Right ventricle myocardium inferior (tissue), 1 donor: Measurements from ENCODE around the gene UBAC1. TPM values are rescaled to one million over a fixed set of nuclear protein-coding genes. Genes with fewer than 3 reads are reported as not detected.
"Not testable (repeated sequence)": the region's sequence is repeated elsewhere in the genome, so short reads cannot be mapped to it uniquely, and the experiment has no call there.

Experiments used
- ATAC-seq: fragments of 200-7000 bp; cut with Tn5 transposase; one replicate; pipeline ENCODE4 v1.9.1; 2020; ENCODE audit warnings: mild to moderate bottlenecking, moderate library complexity
- DNase-seq: peaks from one replicate; pipeline ENCODE4 v3.0.0; 2021; ENCODE audit errors: missing footprints
- intact Hi-C: fragments of 100-400 bp; cut with DNase I; formaldehyde crosslinking; loops from one replicate; pipeline ENCODE4 v1.11.0; 2022
- total RNA-seq: library from RNA; stranded (reverse); fragmentation: NEBNext Ultra II Directional; extraction: Animal tissue kit (Norgen Biotek cat#: 25700); gene quantifications from one replicate; pipeline ENCODE4 v1.2.1, GENCODE V29; 2021
- donor health status: DM: no; HTN: yes; CAD: no; lungs with severe emphysema.

Gene UBAC1
- total RNA-seq, 1 donor from 2014 or later, result 119 TPM

DNA sequence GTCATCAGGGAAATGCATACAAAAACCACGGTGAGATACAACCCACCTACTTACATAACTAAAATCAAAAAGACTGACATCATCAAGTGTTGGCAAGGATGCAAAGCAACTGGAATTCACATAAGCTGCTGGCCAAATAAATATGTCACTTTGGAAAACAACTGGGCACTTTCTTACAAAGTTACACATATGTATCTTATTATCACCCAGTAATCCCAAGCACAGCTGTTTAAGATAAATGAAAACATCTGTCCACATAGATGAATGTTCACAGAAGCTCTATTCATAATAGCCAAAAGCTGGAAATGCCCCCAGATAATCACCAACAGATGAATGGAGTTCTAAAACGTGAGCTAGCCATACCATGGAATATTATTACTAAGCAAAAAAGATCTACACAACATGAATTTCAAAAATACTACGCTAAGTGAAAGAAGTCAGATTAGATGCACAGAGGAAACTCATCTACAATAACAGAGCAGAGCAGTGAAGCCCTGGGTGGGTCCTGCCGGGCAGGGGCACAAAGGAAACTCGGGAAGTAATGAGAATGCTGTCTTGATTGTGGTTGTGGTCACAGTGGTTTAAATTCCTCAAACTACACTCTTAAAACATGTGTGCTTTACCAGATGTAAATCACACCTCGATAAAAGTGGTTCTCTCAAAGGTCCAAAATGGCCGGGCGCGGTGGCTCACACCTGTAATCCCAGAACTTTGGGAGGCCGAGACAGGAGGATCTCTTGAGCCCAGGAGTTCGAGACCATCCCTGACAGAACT, 62.4 kb downstream of the UBAC1 start:
- ATAC-seq, result peak; percentile 27
- no peak for DNase-seq
- intact Hi-C loops, result no loop called here

DNA sequence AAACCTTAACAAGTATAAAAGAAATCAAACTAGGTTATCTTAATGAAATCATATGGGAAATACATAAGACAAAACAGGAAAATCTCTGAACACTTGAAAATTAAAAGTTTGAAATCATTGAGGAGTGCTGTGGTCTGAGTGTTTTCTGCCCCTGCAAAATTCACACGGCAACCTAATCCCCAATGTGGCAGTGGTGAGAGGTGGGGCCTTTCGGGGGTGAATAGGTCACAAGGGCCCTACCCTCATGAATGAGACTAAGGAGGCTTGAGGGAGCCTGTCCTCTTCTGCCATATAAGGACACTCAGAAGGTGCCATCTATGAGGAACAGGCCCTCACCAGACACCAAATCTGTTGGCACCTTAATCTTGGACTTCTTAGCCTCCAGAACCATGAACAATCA, 64.5 kb downstream of the UBAC1 start:
- DNase-seq (no peak), ATAC-seq (no peak)
- intact Hi-C loops, result no loop called here

DNA sequence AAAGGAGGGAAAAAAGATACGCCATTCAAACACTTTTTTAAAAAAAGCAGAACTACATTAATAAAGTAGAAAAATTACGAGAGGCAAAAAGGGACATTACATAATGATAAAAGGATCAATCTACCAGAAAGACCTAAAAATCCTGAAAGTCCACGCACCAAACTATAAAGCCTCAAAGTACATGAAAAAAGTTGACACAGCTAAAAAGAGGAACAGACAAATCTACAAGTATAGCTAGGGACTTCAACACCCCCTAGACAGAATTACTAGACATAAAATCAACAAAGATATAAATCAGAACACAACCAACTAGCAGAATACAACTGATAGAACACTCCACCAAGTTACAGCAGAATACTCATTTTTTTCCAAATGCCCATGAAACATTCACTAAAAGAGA, 65.0 kb downstream of the UBAC1 start:
- DNase-seq (no peak), ATAC-seq (no peak)
- intact Hi-C loops, result no loop called here

DNA sequence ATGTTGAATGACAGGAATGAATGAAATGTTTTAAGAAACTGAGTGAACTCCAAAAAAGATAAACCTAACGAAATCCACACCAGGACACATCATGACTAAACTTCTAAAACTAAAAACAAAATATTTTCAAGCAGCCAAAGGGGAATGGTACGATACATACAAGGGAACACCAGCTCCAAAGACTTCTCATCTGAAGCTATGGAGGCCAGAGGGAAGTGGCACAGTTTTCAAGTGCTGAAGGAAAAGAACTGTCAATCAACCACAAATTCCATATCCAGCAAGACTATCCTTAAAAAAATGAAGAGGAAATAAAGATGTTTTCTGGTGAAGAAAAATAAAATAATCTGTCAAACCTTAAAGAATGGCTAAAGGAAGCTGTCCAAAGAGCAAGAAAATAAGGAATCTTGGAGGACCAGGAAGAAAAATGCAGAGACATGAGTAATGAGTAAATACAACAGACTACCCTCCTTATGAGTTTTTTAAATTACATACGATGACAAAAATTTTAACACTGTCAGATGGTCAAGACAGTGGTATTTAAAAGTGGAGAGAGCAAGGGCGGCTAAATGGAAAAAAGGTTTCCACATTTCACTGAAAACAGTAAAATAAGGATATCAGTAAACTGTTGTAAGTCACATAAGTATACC, 65.8 kb downstream of the UBAC1 start:
- intact Hi-C loops, result no loop called here
- ATAC-seq (no peak), DNase-seq (no peak)

DNA sequence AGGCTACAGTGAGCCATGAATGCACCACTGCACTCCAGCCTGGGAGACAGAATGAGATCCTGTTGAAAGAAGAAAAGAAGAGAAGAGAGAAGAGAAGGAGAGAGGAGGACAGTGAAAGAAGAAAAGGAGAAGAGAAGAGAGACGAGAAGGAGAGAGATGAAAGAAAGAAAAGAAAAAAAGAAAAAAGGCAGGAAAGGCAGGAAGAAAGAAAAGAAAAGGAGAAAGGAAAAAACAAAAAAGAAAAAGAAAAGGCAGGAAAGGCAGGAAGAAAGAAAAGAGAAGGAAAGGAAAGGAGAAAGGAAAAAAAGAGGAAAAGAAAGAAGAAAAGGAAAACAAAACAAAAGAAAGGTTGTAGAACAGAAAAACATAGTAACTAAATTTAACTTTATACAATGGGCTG, 68.1 kb downstream of the UBAC1 start:
- intact Hi-C loops, result no loop called here
- ATAC-seq (no peak), DNase-seq (no peak)

DNA sequence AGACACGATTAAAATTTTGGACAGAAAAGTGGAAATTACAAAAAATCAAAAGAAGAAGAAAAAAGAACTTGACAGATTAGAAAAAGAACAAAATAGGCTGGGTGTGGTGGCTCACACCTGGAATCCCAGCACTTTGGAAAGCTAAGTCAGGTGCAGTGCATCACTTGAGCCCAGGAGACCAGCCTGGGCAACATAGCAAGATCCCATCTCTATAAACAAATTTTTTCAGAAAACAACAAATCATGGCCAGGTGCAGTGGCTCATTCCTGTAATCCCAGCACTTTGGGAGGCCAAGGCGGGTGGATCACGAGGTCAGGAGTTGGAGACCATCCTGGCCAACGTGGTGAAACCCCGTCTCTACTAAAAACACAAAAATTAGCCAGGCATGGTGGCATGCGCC, 68.8 kb downstream of the UBAC1 start:
- intact Hi-C loops, ATAC-seq, DNase-seq: not testable (repeated sequence)

DNA sequence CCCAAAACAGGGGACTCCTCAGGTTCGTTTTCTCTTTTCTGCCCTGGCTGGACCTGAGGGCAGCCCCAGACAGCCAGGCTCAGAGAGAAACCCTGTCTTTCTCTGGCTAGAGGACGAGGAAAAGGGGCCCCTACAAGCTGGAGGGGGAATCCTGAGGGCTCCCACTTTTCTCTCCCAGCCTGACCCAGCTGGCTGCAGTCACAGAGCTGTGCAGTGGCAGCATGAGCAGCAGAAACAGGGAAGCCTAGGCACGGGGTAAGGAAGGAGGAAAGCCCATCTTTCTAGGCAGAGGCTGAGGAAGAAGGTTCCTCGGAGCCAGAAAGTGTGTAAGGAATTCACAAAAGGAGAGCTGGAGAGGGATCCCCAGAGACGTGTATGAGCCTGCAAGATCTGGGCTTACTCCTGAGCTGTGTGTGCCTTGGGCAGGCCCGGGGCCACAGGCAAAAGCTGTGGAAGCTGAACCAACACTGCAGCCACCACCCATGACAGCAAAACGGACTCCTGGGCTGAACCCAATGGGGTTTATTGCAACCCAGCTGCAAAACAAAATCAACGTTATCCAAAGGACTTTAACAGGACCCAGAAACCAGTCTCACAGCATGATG, 70.0 kb downstream of the UBAC1 start:
- intact Hi-C loops, result no loop called here
- no peak for ATAC-seq
- DNase-seq, result no peak

DNA sequence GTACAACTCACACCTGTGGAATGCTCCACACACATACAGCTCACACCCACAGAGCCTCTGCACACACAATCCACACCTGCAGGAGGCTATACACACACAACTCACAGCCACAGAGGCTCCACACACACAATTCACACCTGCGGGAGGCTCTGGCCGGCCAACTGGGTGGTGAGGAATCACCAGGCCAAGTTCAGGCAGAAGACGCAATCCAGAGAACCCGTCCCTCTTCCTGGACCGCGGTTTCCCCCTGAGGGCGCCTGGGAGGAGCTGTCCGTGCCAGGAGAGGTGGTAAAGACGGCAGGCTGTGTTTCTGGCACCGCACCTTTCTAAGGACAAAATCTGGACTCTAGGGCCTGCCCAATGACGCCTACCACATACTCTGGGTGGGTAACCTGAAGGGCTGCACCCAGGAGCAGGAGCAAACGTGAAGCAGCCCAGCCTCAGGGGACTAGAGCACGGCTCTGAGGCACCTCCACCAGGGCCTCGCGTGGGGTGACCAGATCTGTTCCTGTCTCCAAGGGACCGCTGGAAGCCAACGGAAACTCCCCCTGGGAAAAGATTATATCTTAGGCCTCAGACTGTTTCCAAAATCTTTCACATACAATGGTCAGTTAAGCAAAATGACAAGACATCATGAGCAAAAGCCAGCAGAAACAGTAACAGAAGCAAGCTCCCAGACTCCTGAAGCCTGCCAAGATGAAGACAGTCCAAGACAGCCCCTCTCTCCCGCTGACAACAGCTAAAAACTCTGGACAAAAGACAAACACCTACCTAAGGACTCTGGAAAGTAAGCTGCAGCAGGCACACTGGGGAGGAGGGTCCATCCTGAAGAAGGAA, 70.8 kb downstream of the UBAC1 start:
- ATAC-seq, result no peak
- intact Hi-C loops, result no loop called here
- no peak for DNase-seq

DNA sequence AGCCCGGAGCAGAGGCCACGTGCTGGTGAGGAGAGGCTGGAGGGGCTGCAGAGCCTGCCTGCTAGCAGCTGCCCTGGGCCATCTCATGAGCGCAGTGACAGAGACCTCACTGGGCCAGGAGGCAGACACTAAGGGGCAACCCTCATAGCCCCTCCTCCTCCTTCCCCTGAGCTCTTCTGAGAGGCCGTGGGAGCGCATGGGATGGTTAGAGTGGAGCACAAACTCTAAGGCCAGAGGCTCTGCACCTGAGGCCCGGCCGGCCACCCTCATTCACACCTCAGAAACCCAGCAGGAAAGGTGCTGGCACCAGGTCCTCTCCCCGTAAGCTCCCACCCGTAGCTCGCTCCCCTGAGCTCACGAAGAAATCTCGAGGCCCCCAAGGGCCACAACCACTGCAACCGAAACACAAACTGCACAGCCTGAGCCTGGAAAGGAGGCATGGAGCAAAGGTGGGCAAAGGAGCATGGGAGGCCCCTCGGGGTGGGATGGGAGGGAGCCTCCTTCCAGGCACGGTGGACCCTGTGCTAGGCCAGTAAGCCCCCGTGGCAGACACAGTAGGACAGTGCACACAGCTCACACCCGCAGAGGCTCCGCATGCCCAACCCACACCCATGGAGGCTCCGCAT, 71.5 kb downstream of the UBAC1 start:
- no peak for DNase-seq
- no peak for ATAC-seq
- intact Hi-C loops, result no loop called here

DNA sequence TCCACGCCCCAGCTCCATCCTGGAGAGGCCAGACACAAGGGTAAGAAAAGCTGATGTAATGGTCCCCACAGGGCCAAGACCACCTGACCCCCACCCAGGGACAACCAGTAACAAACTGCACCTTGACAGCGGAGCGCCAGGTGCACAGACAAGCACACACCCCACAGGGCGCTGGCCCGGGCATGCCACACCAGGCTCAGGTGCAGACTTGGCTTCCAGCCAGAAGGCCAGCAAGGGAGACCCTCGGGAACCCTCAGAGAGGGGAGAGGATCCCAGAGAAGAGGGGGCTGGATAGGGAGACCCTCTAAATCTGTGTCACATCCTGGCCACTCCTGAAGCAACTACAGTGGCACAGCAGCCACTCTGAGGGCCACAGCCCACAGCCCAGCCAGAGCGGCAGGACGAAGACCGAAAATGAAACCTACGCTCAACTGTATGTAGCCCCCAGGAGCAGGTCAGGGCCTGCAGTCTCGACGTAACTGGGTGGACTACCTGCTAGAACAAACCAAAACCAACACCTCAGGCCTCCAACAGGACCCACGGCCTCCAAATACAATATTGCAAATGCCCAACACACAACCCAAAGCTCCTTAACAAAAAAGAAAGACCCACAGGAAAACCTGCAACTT, 72.3 kb downstream of the UBAC1 start:
- intact Hi-C loops, result no loop called here
- ATAC-seq (no peak), DNase-seq (no peak)

DNA sequence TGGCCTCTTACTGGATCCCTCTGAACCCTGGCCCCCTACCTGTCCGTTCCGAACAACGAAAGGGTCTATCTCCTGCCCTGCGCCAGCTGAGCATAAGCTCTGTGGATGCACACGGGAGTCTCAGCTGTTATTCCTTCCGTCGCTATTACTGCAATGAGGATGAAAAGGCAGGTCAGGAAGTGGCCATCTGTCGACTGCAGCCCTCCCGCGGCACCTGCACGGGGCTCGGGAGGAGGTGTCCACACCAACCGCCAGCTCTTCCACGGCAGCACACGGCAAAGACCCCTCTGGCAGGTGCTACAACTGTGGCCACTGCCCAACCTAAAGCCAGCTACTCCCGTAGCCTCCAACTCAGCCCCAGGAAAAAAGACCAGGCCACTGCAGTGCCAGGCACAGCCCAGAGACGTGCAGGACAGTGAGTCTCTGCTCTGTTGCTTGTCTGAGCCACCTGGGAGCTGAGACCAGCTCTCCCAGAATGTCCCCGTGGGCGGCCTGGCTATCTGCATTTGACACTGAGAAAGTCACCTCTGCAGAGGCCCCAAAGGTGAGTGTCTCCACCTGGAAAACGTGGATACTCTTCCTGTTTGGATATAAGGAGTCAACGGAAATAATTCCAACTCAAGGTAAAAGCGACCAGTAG, 72.9 kb downstream of the UBAC1 start:
- intact Hi-C loops, result no loop called here
- no peak for ATAC-seq
- no peak for DNase-seq

DNA sequence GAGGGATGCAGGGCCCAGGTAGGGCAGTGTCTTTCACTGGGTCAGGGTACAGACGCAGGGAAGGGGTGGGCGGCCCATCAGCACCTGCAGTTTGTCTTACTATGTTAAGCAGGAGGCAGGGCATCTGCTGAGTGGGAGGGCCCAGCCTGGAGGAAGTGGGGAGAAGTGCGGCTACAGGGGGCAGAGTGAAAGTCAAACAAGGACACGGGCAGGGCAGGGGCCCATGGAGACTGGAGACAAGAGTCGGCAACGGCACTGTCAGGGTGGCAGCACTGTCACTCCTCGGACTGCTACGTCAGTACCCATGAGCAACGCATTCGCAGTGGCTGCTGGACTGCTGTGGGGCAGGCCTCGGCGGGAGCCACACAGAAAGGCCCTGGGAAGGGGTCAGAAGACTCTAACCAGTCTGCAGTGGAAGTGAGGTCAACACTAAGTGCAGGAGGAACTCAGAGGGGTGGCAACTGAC, 73.6 kb downstream of the UBAC1 start:
- intact Hi-C loops, result no loop called here
- peak; percentile 72 for DNase-seq
- peak; percentile 27 for ATAC-seq

DNA sequence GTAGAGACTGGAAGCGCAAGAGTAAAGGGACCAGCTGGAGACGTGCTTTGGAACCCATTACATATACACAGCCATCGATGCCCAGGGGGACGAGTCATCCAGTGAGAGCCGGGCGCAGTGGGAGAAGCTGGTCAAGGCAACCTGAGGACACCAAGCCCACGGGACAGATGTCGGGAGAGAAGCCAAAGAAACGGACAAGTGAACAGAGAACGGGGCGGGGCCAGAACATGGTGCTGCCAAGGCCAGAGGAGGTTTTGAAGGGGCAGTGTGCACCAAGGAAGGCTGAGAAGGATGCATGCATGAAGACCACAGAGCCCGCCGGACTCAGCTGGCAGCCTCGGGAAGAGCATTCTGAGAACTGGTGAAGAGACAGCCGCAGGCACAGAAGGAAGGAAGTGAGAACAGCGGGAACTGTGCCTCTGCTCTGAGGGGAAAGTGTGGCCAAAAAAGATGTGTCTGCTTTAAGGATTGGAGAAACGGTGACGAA, 74.1 kb downstream of the UBAC1 start:
- peak; percentile 56 for ATAC-seq
- DNase-seq, result peak; percentile 72
- intact Hi-C loops, result no loop called here

DNA sequence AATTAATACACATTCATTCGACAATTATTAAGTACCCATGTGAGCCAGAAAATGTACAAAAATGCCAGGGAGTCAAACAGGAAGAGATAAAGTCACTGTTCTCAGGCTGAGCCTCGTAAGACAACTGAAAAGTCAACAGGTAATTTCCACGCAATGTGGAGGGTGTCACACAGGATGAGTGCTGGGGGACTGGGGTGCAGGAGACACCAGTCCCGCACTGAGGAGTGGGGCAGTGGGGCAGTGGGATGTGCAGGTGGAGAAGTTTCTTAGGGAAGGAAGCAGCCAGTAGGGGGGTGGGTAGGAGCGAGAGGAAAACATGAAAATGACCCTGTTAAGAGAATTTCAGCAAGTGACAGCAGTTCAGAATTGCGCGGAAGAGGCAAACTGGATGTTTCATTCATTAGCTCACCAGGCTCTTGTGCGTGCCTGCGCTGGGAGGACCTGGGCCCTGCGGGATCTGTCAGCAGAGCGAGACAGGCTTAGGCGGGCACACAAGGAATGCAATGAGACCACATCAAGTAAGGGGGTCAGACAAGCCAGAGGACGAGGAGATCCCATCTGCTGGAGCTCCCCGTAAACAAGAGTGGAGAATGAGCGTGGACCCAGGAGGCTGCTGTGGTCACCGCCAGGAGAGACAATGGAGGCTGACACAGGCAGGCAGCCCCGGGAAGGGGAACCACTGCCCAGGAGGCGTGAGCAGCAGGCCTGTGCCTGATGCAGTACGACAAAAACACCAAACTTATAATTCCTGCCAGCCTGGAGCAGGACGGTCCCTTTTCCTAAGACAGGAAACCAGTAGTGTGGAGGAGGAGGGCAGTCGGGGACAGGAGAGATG, 74.8 kb downstream of the UBAC1 start:
- intact Hi-C loops, result no loop called here
- DNase-seq, result no peak
- no peak for ATAC-seq

DNA sequence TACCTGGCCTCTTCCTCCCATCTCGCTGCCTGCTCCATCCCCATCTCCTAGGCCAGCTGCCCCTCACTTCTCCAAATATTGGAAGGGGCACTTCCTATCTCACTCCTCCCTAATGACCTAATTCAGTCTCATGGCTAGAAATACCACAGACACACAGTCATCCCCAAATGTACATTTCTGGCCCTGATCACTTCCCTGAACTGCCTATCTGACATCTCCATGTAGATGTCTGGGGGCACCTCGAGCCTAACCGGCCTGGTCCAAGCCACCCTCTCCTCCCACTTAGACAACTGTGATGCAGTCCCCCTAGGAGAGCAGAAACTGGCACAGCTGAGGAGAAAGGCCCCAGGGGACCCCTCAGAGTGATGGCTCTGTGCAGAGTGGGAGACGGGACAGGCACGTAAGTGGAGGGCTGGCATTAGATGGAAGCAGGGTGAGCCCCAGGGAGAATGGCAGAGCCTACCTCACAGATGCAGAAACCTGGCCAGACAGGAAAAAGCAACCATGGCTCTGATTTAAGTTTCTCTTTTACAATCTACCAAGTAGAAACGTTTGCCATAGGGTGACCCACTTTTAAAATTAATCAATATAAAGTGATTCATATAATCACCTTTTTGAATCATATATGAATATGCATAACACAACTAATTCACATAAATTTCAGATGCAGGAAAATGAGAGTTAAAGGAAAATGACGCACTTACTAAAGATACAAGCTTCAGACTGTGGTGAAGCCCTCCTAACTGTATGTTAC, 75.9 kb downstream of the UBAC1 start:
- DNase-seq, result no peak
- no peak for ATAC-seq
- intact Hi-C loops, result no loop called here

DNA sequence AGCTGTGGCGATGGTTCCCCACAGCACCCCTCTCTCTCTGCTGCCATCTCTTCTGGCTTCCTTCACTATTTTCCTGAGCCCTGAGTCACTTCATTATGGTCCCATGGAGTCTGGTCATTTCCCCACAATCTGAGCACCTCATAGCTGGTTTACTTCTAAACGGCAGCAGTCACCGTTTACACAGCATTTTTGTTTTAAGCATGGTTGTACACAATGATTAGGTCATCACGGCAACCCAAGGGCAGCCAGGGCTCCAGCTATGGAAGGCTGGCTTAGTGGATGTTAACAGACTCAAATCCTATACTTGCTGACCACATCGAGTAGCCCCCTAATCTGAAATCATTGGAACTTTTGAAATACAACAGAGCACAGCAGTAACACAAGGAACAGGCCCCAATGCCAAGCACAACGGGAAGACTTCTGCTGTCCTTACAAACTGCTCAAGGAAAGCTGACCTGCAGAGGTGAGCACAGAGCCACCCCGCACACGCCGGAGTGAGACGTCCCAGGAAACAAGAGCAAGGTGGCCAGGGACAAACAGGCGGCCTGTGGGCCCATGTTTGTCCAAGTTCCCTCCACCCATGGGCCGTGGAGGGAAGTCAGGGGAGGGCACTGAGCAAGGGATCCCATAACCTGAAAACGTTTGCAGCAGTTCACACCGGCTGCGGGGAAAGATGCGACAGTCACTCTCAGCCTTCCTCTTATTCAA, 76.7 kb downstream of the UBAC1 start:
- ATAC-seq, result no peak
- intact Hi-C loops, result no loop called here
- no peak for DNase-seq
